DMS 273 (cell line): Measurements from ENCODE around the gene SYNGR3.
"Not testable (repeated sequence)": the region's sequence is repeated elsewhere in the genome, so short reads cannot be mapped to it uniquely, and the experiment has no call there.

Experiments
- DNase-seq: peaks from one replicate; lab custom pipeline; 2025; ENCODE audit not compliant: unreplicated experiment; lab: John Stamatoyannopoulos, UW

Gene SYNGR3

DNA sequence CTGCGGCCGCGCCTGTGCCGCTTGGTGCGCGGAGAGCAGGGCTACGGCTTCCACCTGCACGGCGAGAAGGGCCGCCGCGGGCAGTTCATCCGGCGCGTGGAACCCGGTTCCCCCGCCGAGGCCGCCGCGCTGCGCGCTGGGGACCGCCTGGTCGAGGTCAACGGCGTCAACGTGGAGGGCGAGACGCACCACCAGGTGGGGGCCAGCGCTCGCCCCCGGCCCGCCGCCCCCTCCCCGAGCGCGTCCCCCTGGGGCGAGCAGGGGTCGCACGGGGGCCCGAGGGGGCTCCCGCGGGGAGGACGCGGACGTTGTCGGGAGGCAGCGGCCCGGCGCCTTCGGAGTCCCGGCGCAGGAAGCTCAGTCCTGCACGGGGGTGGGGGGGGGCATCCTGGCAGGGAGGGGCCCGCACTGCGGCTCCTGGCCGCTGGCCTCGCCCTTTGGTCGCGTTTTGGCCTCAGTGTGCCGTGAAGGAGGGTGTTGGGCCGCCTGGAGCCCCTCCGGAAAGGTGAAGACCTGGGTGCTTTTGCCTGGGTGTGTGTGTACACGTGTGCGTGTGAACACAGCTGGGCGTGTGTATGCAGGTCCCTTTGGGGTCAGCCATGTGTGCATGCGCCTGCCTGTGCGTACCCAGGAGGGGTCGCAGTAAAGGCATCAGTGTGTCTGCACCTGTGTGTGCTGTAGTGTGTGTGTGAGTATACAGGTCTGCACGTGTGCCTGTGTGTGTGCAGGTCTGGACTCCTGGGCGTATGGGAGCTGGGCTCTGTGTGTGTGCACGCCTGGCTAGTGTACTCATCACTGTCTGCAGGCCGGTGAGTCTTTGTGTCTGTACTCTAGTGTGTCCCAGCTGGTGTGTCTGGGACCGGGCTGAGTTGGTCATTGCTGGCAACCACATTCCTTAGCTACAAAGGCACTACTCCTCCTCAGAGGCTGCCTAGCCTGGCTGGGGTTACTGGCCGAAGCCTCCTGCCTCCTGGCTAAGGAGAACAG, 37.5 kb downstream of the SYNGR3 start:
- DNase-seq = no peak

DNA sequence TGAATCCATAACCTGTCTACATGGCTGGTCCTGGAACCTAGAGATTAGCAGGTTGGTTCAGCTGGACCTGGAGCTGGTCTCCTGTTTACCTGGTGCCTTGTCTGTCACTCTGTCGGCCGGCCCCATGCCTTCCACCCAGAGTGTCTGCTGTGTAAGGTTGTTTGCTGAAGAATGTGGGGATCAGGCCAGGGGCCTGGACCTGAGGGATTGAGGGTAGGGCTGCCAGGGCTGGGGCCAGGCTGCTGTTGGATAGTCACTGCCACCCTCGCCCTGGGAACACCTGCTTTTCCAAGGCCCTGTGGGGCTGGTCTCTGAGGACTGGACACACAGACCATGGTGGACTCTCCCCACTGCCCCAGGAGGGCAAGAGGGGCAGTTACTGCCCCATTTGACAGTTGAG, 38.4 kb downstream of the SYNGR3 start:
- DNase-seq = no peak

DNA sequence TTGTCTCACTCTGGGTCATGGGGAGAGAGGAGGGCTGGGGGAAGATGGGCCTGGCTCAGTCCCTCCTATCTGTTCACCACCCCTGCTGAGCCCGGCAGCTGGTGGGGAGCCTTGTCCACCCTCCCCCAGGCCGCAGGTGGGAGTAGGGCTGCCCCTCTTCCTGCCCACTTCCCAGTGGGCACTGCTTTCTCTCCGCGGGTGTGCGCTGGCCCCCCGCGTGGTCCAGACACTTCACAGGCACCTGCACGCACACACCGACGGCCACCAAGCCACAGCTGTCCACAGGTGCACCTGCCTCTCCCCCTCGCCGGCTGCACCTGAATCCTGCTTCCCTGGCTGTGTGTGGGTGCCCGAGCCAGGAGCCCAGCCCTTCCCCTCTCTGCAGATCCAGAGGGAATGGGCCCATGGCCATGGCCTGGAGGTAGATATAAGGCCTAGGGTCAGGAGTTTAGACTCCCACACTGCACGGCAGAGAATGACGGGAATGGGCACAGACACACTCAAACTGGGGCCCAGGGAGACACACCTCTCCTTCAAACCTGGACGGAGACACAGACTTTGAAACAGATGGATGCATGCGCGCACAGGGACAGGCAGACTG, 39.0 kb downstream of the SYNGR3 start:
- DNase-seq = no peak

GRCh38 chr16:2029350-2029749, 39.6 kb downstream of the SYNGR3 start:
- no peak for DNase-seq

- DNase-seq = no peak
Observed at GRCh38 chr16:2030036-2030435, 40.3 kb downstream of the SYNGR3 start.

- no peak for DNase-seq
Observed at GRCh38 chr16:2031081-2031577, 41.4 kb downstream of the SYNGR3 start.

DNA sequence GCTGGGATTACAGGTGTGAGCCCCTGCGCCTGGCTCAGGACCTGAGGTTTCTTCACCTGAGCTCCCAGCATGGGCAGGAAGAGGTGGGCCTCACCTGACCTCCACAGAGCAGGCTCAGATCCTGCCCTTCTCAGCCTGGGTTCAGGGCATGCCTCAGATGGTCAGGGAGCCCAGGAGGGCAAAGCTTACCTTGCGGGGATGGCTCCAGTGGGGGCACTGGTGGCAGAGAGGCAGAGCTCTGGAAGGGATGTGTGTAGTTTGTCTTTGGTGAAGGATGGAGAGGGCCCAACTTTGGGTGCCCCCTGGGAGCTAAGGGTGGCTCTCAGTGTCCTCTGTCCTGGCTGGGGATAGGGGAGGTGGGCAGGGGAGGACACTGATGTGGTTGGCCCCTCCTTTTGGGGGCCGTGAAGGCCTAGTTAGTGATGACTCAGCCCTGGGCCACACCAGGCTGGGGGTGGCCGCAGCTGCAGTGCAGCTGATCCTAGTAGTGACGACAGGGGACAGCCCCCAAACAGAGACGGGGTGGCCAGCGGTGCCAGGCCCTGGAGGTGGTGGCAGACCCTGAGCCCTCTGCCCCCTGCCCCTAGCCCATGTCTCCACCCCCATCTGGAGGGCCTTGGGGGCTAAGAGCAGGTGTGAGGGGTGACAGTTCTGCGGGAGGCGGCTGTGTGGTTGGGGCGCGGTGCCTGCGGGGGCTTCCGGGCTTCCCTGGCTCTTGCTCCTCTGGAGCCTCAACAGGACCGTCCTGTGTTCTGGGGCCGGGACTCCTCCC, 42.7 kb downstream of the SYNGR3 start:
- DNase-seq = no peak

DNA sequence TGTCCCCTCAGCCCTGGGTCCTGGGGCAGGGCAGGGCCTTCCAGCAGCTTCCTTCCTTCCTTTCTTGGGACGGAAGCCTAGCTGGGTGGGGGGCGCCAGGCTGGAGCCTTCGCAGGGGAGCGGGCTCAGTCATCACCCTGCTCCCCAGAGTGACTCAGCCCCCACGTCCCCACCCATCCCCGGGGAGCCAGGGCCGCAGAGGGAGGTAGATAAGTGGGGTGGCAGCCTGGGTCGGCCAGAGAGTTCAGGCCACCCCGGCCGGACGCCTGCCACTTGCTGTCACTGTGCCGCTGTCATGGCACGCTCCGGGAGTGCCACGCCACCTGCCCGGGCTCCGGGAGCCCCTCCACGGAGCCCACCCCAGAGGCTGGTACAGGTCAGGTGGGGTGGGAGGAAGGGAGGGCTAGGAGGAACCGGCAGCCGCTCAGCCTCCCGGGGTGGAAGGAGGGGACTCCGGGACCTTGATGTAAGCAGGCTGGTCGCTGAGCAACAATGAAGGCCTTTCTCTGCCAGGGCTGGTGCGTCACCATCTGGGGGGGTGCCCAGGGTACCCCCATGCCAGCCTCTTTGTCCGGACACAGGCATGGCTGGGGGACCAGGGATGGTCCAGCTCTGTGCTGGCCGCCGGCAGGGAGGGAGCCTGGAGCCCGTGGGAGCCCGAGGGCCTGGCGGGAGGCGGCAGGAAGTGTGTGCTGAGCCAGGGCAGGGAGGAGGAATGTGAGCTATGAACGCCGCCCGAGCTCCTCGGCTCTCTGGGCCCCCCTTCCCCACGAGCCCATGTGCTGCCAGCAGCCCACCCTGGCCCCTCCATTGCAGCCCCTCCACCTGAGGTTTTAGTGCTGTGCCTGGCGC, 43.5 kb downstream of the SYNGR3 start:
- no peak for DNase-seq

- DNase-seq = not testable (repeated sequence)
Observed at GRCh38 chr16:2033909-2034695, 44.3 kb downstream of the SYNGR3 start.

DNA sequence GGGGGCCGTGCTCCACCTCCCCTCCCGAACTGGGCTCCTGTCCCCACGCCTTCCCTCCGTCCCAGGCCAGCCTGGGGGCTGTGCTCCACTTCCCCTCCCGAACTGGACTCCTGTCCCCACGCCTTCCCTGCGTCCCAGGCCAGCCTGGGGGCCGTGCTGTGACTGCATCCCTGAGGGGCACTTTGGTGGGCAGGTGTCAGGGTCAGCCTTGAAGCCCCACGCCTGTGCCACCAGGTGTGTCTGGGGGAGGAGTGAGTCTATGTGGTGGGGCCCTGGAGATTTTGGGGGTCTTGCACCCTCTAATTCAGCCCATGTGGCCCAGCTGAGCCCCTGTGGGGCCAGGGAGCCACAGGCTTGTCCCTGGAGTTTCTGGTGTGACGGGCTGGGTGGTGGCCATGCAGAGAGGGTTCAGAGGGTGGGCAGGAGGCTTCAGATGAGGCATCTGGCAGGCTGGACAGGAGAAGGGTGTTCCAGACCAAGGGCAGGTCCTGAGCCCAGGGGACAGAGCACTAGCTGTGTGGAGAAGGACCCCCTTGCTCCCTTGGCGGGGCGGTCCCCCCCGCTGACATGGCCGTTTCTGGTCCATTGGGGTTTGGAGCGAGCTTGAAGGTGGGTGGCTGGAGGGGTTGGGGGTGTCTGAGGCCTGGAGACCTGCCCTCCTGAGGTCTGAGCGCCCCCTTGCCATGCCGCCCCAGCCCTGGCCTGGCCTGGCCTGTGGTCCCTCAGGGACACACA, 45.1 kb downstream of the SYNGR3 start:
- no peak for DNase-seq

- DNase-seq = peak; percentile 39
Observed at GRCh38 chr16:2035431-2036199, 45.8 kb downstream of the SYNGR3 start.

GRCh38 chr16:2036200-2036966, 46.6 kb downstream of the SYNGR3 start:
- no peak for DNase-seq

- DNase-seq = no peak
Observed at GRCh38 chr16:2037115-2037514, 47.3 kb downstream of the SYNGR3 start.

- no peak for DNase-seq
Observed at GRCh38 chr16:2037647-2038381, 48.0 kb downstream of the SYNGR3 start.

GRCh38 chr16:2038382-2039231, 48.8 kb downstream of the SYNGR3 start:
- no peak for DNase-seq
